GM18519 (cell line): Measurements from ENCODE around the gene AIMP2.
"Not testable (repeated sequence)": the region's sequence is repeated elsewhere in the genome, so short reads cannot be mapped to it uniquely, and the experiment has no call there.

ENCODE experiments used
- ATAC-seq: cut with Tn5 transposase; IDR thresholded peaks from one replicate; pipeline ENCODE4 v1.9.1; 2021; ENCODE audit warnings: mild to moderate bottlenecking, moderate library complexity; ENCODE audit not compliant: unreplicated experiment, low FRiP score

AIMP2 gene

DNA sequence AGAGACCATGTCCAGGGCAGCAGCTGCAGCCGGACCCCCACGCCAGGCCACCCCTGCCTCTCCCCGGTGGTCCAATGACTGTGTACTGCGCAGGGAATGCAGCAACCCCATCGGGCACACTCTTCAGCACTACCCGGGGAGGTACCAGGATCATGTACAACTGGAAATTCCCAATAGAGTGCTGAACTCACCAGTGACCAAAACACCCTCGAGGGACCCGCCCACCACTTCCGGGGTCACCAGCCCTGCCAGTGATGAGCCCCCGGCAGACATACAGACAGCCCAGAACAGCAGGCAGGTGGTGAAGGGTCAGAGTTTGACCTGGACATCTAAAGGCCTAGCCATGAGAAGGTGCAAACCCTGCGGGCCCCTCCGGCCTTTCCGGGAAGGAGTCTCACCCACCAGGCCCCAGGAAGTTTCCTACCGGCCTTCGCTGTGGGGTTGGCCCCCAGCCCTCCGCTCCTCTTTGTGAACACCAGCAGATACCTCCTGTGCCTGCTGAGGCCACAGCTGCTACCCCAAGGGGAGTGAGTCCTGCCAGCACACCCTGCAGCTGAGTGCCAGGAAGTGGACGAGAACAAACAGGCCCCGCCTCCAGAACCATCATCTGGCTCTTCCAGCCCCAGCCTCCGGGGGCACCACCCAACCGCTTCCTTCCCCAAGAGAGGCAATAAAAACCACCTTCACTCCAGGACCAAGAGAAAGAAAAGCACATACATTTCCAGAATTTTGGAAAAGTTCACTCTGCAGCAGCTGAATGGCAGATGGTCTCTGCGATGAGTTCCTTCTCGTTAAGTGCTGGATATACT lies 17.1 kb downstream of the AIMP2 start:
- ATAC-seq, result peak; percentile 51

DNA sequence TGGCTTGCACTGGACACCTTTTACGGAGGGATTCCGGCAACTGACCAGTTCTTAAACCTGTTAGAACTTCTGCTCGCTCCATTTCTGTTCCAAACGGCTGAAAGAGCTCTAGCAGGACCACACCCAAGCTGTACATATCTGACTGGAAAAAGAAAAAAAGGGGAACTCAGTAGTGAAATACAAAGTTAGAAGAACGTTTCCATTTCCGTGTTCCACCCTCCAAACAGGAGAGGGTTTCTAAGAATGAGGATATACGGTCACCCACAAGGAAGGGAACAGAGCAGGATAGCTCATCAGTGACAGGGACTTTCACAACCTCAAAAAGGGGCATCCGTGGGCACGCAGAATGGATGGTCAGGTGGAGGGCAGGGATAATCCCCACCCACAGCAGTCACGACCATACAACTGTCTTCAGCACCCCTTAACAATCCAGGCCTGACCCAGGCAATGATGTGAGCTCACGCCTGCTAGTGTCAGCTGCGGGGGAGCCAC lies 17.8 kb downstream of the AIMP2 start:
- ATAC-seq, result no peak

- no peak for ATAC-seq
Observed at GRCh38 chr7:6027806-6028365, 18.8 kb downstream of the AIMP2 start.

DNA sequence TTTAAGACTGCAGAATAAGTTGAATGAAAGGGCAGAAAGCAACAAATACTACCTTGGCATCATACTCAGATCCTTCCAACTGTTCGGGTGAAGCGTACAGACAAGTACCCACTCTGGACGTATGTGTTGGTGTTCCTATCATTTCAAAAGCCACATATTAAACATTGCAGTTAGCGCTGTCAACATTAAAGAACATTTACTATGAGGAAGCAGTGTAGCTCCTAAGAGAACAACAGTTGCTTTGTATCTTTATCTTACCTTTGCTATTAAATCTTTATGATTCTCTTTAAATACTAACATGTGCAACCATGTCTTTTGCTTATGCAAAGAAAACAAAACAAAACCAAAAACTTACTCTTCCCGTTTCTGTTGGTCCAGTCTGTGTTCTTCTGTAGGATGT lies 19.5 kb downstream of the AIMP2 start:
- ATAC-seq, result no peak

DNA sequence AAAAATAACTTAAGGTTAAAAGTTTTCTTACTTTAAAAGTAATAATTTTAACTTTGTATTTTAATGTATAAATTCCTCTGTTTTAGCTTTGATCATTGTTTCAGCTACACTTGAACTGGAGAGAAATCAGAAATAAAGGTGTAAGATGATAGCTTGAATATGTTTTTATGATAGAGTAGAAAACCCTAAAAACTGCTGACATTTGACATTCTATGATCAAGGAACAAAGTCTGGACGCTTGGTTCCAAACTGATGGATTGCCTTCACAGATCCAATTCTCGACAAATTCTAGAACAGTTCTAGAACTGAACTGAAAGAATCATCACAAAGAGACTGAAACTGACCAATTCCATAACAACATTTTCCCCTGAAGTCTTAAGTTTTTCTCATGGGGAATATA lies 21.9 kb downstream of the AIMP2 start, which contains the start of gene ANKRD61:
ANKRD61 (plus strand) TSS at position 389 of the 400 bp plus-strand sequence; CDS start at position 389, 0 bp downstream.
- ATAC-seq, result no peak

DNA sequence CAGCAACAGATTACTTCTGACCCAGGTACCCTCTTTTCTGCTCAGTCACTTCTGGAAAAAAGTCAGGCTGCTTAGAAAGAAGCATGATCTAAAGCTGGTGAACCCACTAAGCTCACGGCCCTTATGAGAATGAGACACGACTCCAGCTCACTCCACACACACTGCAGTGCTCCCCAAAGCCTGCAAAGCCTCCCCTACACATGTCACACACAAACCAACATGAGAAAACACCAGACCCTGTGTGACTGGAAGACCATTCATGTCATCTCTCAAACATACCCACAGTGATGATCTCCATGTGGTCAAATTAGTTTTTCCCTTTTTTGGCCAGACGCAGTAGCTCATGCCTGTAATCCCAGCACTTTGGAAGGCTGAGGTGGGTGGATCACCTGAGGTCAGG lies 22.5 kb downstream of the AIMP2 start:
- no peak for ATAC-seq

GRCh38 chr7:6032167-6032566 lies 23.1 kb downstream of the AIMP2 start:
- no peak for ATAC-seq

GRCh38 chr7:6032641-6033040 lies 23.6 kb downstream of the AIMP2 start:
- ATAC-seq, result no peak

- ATAC-seq, result no peak
Observed at GRCh38 chr7:6035165-6035564, 26.1 kb downstream of the AIMP2 start.

- no peak for ATAC-seq
Observed at GRCh38 chr7:6035686-6036085, 26.6 kb downstream of the AIMP2 start.

- ATAC-seq, result no peak
Observed at GRCh38 chr7:6049780-6050179, 40.7 kb downstream of the AIMP2 start.

DNA sequence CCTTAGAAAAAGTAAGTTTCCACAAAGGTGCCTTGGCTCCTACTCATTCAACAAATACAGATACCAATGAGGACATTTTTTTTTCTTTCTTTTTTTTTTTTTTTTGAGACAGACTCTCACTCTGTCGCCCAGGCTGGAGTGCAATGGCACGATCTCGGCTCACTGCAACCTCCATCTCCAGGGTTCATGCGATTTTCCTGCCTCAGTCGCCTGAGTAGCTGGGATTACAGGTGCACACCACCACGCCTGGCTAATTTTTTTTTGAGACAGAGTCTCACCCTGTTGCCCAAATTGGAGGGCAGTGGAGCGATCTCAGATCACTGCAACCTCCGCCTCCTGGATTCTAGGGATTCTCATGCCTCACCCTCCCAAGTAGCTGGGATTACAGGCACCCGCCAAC lies 42.1 kb downstream of the AIMP2 start:
- not testable (repeated sequence) for ATAC-seq

- ATAC-seq, result no peak
Observed at GRCh38 chr7:6056616-6057015, 47.5 kb downstream of the AIMP2 start.

DNA sequence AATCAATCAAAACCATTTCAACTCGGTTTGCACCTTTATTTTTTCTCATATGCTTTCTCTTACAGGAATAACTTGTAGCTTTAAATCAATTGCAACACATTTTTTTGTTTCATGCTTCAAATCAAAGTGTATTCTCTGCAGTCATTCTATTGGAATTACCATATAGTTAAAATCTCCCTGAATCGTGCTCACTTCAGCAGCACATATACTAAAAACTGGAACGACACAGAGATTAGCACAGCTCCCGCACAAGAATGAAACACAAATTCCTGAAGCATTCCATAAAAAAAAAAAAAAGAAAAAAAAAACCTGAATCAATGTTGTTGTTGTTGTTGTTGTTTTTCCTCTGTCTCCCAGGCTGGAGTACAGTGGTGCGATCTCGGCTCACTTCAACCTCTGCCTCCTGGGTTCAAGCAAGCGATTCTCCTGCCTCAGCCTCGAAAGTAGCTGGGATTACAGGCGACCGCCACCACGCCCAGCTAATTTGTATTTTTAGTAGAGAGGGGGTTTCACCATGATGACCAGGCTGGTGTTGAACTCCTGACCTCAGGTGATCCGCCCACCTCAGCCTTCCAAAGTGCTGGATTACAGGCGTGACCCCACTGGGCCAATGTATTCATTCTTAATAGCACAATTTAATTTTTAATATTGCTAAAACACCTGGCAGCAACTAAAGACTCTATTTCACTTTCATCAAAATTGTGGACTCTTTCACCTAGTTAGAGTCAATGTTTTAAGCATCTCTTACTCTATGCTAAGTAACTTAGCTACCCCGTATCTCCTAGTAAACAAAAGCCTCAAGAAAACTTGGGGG lies 48.5 kb downstream of the AIMP2 start:
- no peak for ATAC-seq

DNA sequence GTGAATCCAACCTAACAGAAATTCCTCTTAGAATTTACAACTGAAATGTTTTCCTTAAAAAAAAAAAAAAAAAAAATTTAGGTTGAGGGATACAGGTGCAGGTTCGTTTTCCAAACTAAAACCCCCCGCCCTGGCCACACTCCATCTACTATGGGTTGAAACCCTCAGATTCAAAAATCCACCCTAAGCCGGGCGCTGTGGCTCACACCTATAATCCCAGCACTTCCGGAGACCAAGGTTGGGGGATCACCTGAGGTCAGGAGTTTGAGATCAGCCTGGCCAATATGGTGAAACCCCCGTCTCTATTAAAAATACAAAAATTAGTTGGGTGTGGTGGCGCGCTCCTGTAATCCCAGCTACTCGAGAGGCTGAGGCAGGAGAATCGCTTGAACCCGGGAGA lies 50.9 kb downstream of the AIMP2 start:
- ATAC-seq, result not testable (repeated sequence)

- no peak for ATAC-seq
Observed at GRCh38 chr7:6071406-6071805, 62.3 kb downstream of the AIMP2 start.
